H9 (cell line): Measurements from ENCODE around the gene ANK2. TPM values are rescaled to one million over a fixed set of nuclear protein-coding genes. Genes with fewer than 3 reads are reported as not detected.

Experiments used
- DNase-seq: peaks from one replicate; pipeline ENCODE4 v3.0.0-alpha.2; 2017
- H2AFZ ChIP-seq: one replicate; pipeline ENCODE4 v1.6.1; 2013; ENCODE audit warnings: mild to moderate bottlenecking, low read length, control low read depth, moderate library complexity
- H2AK5ac ChIP-seq: 2 replicates; pipeline ENCODE4 v1.6.1; 2013; ENCODE audit warnings: low read length, control low read depth, mixed read lengths; ENCODE audit not compliant: insufficient read length
- H2BK120ac ChIP-seq: one replicate; pipeline ENCODE4 v1.6.1; 2013; ENCODE audit warnings: low read depth, mild to moderate bottlenecking, low read length, control low read depth, inconsistent platforms; ENCODE audit not compliant: poor library complexity, severe bottlenecking
- H2BK12ac ChIP-seq: 2 replicates; pipeline ENCODE4 v1.6.1; 2013; ENCODE audit warnings: low read length, control low read depth, mixed read lengths, low read depth; ENCODE audit not compliant: insufficient read length
- H2BK15ac ChIP-seq: 2 replicates; pipeline ENCODE4 v1.6.1; 2013; ENCODE audit warnings: low read depth, low read length, control low read depth
- H2BK20ac ChIP-seq: one replicate; pipeline ENCODE4 v1.6.1; 2013; ENCODE audit warnings: low read depth, mild to moderate bottlenecking, low read length, control low read depth, inconsistent platforms; ENCODE audit not compliant: poor library complexity, severe bottlenecking
- H2BK5ac ChIP-seq: 2 replicates; pipeline ENCODE4 v1.6.1; 2013; ENCODE audit warnings: low read length, control low read depth, mixed read lengths; ENCODE audit not compliant: insufficient read length
- H3K14ac ChIP-seq: 2 replicates; pipeline ENCODE4 v1.6.1; 2013; ENCODE audit warnings: low read length, control low read depth; ENCODE audit not compliant: insufficient read depth
- H3K18ac ChIP-seq: 2 replicates; pipeline ENCODE4 v1.6.1; 2013; ENCODE audit warnings: low read depth, mild to moderate bottlenecking, mixed read lengths, low read length, control low read depth; ENCODE audit not compliant: insufficient read length
- H3K23ac ChIP-seq: 2 replicates; pipeline ENCODE4 v1.6.1; 2013; ENCODE audit warnings: low read length, control low read depth, mixed read lengths, low read depth; ENCODE audit not compliant: insufficient read length
- H3K23me2 ChIP-seq: 2 replicates; pipeline ENCODE4 v1.6.1; 2013; ENCODE audit warnings: low read depth, mild to moderate bottlenecking, mixed read lengths, low read length, control low read depth; ENCODE audit not compliant: insufficient read length, poor library complexity, severe bottlenecking
- H3K27ac ChIP-seq: 2 replicates; pipeline ENCODE4 v1.5.1; 2013; ENCODE audit warnings: low read length, control low read depth, mixed read lengths, low read depth; ENCODE audit not compliant: insufficient read length
- H3K27me3 ChIP-seq: 2 replicates; pipeline ENCODE4 v1.6.1; 2013; ENCODE audit warnings: low read length, control low read depth, inconsistent platforms; ENCODE audit not compliant: insufficient read depth
- H3K4ac ChIP-seq: 2 replicates; pipeline ENCODE4 v1.6.1; 2013; ENCODE audit warnings: low read depth, mild to moderate bottlenecking, control low read depth, inconsistent platforms, low read length, moderate library complexity
- H3K4me1 ChIP-seq: 2 replicates; pipeline ENCODE4 v1.6.1; 2013; ENCODE audit warnings: low read length, control low read depth, inconsistent platforms; ENCODE audit not compliant: insufficient read depth
- H3K4me2 ChIP-seq: 2 replicates; pipeline ENCODE4 v1.6.1; 2013; ENCODE audit warnings: low read length, control low read depth, mixed read lengths; ENCODE audit not compliant: insufficient read length, insufficient read depth
- H3K56ac ChIP-seq: 2 replicates; pipeline ENCODE4 v1.6.1; 2013; ENCODE audit warnings: low read depth, mild to moderate bottlenecking, mixed read lengths, low read length, control low read depth; ENCODE audit not compliant: insufficient read length
- H3K79me1 ChIP-seq: 2 replicates; pipeline ENCODE4 v1.6.1; 2013; ENCODE audit warnings: low read depth, mild to moderate bottlenecking, moderate library complexity, low read length, control low read depth, inconsistent platforms; ENCODE audit not compliant: insufficient read depth, poor library complexity, severe bottlenecking
- H3K79me2 ChIP-seq: 2 replicates; pipeline ENCODE4 v1.6.1; 2013; ENCODE audit warnings: low read length, control low read depth, inconsistent platforms; ENCODE audit not compliant: insufficient read depth
- H3K9ac ChIP-seq: 2 replicates; pipeline ENCODE4 v1.6.1; 2013; ENCODE audit warnings: low read length, control low read depth, mixed read lengths; ENCODE audit not compliant: insufficient read length; ENCODE audit errors: extremely low read depth
- H3K9me3 ChIP-seq: one replicate; pipeline ENCODE4 v1.6.1; 2013; ENCODE audit warnings: low read depth, low read length, inconsistent platforms; ENCODE audit not compliant: control insufficient read depth
- H3T11ph ChIP-seq: one replicate; pipeline ENCODE4 v1.6.1; 2013; ENCODE audit warnings: mild to moderate bottlenecking, low read length, control low read depth, inconsistent platforms
- H4K20me1 ChIP-seq: one replicate; pipeline ENCODE4 v1.6.1; 2013; ENCODE audit not compliant: control insufficient read depth, insufficient read length, insufficient read depth
- H4K5ac ChIP-seq: 2 replicates; pipeline ENCODE4 v1.6.1; 2013; ENCODE audit warnings: low read depth, mild to moderate bottlenecking, mixed read lengths, low read length, control low read depth; ENCODE audit not compliant: insufficient read length
- H4K8ac ChIP-seq: replicated peaks from 2 replicates; pipeline ENCODE4 v1.6.1; 2013; ENCODE audit warnings: low read length, control low read depth, mixed read lengths, low read depth; ENCODE audit not compliant: insufficient read length
- H4K91ac ChIP-seq: 2 replicates; pipeline ENCODE4 v1.6.1; 2013; ENCODE audit warnings: low read depth, mild to moderate bottlenecking, moderate library complexity, mixed read lengths, low read length, control low read depth; ENCODE audit not compliant: insufficient read length
- H3K27ac Mint-ChIP-seq, 3 experiments: 2 replicates in 2 of 3; 3 replicates in 1 of 3; pipeline ENCODE4 v1.8.0; 2020 to 2021; ENCODE audit warnings: mixed read lengths in 3 of 3, mild to moderate bottlenecking in 1 of 3, moderate library complexity in 1 of 3
- H3K27me3 Mint-ChIP-seq: 2 replicates; pipeline ENCODE4 v1.8.0; 2021; ENCODE audit warnings: low read depth, mild to moderate bottlenecking, moderate library complexity, mixed read lengths
- H3K36me3 Mint-ChIP-seq, 3 experiments: 2 replicates in 2 of 3; 3 replicates in 1 of 3; pipeline ENCODE4 v1.8.0; 2020 to 2021; ENCODE audit warnings: low read depth in 3 of 3, mixed read lengths in 3 of 3; ENCODE audit not compliant: insufficient read depth in 1 of 3
- H3K4me1 Mint-ChIP-seq, 2 experiments: 2 replicates each; pipeline ENCODE4 v1.8.0; 2020; ENCODE audit warnings: mixed read lengths in 2 of 2
- H3K4me3 Mint-ChIP-seq, 2 experiments: 2 replicates in 1 of 2; 3 replicates in 1 of 2; pipeline ENCODE4 v1.8.0; 2020 to 2021; ENCODE audit warnings: mild to moderate bottlenecking in 2 of 2, mixed read lengths in 2 of 2, moderate library complexity in 1 of 2
- H3K9me3 Mint-ChIP-seq, 2 experiments: 2 replicates in 1 of 2; 3 replicates in 1 of 2; pipeline ENCODE4 v1.8.0; 2020; ENCODE audit warnings: mild to moderate bottlenecking in 2 of 2, mixed read lengths in 2 of 2, moderate library complexity in 1 of 2
- CTCF ChIP-seq: fragments of 200-600 bp; sonication (generic); conservative IDR thresholded peaks from 3 replicates; pipeline ENCODE4 v1.8.0; 2021; ENCODE audit warnings: antibody characterized with exemption, mild to moderate bottlenecking
- WGBS: extraction: QIAGEN DNeasy Blood & Tissue Kit; methylation state at CpG from one replicate; pipeline ENCODE4 v1.1.7; 2013; ENCODE audit warnings: missing lambda C conversion rate, low lambda C conversion rate, mixed read lengths; ENCODE audit not compliant: insufficient read length; ENCODE audit errors: extremely low coverage; 5-methylcytosine and 5-hydroxymethylcytosine counted together
- total RNA-seq: library from RNA; stranded (reverse); gene quantifications from 2 replicates; pipeline ENCODE4 v1.2.1, GENCODE V29; 2021

Gene ANK2
- total RNA-seq, 1 experiment from 2014 or later = 36.8 TPM

GRCh38 chr4:113285501-113285900 is 236.0 kb downstream of the ANK2 start:
- Histone ChIP-seq H3K4me2 (no peak overlapping the region), H2BK5ac (no peak overlapping the region), H3K56ac (no peak overlapping the region), H3K18ac (no peak overlapping the region), H3K9me3 (no peaks in the 10 kb centered on the region), H3K27ac (no peak overlapping the region), H4K91ac (no peak overlapping the region), H3K27me3 (no peaks in the 10 kb centered on the region; the same call in 1 of the 2 replicates), H4K8ac (no peak overlapping the region), H3K14ac (no peak overlapping the region), H2BK120ac (no peak overlapping the region), H2BK12ac (no peak overlapping the region), H3K79me1 (no peaks in the 10 kb centered on the region), H2AK5ac (no peak overlapping the region), H4K5ac (no peak overlapping the region), H3K4ac (no peak overlapping the region), H4K20me1 (no peaks in the 10 kb centered on the region), H2BK15ac (no peak overlapping the region), H2AFZ (no peak overlapping the region), H3K23me2 (no peaks in the 10 kb centered on the region), H3K9ac (no peak overlapping the region), H3K23ac (no peak overlapping the region), H3K4me1 (no peaks in the 10 kb centered on the region), H2BK20ac (no peak overlapping the region), H3K79me2 (no peaks in the 10 kb centered on the region), H3T11ph (no peak overlapping the region)
- Mint-ChIP-seq H3K36me3 (peaks cover 3 to 25% (median 19%) of the 10 kb centered on the region in 3 experiments; a peak in 6 of 7 replicates), H3K9me3 (no peaks in the 10 kb centered on the region), H3K4me3 (no peak overlapping the region), H3K4me1 (peaks cover 9 to 11% of the 10 kb centered on the region in 2 experiments), H3K27ac (no peak overlapping the region; a peak in 1 of 7 replicates), H3K27me3 (no peaks in the 10 kb centered on the region)
- WGBS = no CpG with 5 or more reads among the region's 4 CpGs
- no peak for DNase-seq
- no peak for TF ChIP-seq CTCF
